ENCODE measurements around the gene NECTIN1.

DNA sequence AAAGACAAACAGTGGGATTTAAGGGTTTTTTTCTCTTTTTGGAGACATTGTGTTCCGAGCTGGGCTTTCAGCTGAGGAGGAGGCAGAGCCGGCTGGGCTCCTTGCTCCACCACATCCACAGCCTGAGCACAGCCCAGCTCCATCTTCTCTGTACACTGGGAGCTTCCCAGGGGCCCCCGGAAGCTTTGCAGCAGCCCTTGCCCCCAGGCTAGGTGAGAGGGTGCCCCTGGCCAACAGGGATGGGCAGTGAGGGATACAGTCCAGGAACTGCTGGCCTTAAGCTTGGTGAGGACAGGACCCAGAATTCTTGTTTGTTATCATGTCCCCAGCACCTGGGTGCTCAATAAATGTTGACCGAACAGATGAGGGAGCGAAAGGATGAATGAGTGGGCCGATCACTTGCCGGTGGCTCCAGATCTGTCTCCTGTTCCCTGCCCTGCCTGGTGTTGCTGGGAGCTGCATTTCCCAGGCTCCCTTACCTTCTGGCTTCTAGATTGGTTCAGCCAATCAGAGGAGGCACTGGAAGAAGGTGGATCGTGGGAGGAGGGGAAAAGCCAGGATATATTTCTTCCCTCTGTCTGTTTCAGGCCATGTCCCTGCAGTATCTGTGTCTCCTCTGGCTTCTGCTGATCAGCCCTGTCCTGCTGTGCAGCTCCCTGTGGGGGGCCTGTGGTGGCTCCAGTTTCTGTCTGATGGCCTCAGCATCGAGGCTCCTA is 26.5 kb upstream of the NECTIN1 start:
- TF ChIP-seq CTCF (IDR thresholded peaks at IDR 0.05), result no peak
- TF ChIP-seq EP300 (IDR thresholded peaks at IDR 0.05), result no peak

Measured in upper lobe of left lung (tissue), 4 donors.